Eye (tissue), 1 donor: ENCODE results near the gene P2RX7.
"Not testable (repeated sequence)": the region's sequence is repeated elsewhere in the genome, so short reads cannot be mapped to it uniquely, and the experiment has no call there.

Experiments used
- DNase-seq: peaks from one replicate; pipeline ENCODE4 v3.0.0-alpha.2; 2015

P2RX7 gene

DNA sequence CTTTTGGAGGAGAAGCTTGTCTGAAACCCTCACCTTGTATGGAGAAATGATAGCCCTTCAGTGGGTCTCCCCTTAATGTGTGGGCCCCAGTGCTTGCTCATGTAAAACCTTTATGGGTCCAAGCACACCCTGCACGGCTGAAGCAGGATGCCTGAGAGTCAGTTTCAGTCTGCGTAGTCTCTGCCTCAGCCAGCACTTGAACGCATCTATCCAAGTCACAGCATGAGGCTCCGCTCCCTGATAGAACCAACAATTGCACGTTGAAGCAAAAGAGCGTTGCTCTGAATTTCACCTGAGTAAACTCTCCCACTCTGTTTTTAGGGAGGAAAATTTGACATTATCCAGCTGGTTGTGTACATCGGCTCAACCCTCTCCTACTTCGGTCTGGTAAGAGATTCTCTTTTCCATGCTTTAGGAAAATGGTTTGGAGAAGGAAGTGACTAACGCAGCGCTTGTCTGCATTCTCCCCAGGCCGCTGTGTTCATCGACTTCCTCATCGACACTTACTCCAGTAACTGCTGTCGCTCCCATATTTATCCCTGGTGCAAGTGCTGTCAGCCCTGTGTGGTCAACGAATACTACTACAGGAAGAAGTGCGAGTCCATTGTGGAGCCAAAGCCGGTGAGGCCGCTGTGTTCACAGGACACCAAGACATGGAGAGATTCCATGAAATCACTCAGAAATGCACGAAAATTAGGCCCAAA lies 44.3 kb downstream of the P2RX7 start:
- no peak for DNase-seq

DNA sequence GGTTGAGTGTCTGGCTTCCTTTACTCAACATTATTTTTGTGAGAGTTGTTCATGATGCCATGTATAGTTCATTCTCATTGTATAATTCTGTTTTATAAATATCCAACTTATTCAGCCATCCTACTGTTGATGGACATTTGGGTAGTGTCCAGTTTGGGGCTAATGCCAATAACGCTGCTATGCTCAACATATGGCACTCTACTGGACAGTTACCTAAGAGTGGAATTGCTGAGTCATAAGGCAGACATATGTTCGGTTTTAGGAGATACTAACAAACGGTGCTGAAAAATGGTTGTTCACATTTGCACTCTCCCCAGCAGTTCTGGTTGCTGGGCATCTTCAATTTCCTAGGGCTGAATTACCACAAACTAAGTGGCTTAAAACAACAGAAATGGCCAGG lies 48.5 kb downstream of the P2RX7 start:
- DNase-seq = no peak

DNA sequence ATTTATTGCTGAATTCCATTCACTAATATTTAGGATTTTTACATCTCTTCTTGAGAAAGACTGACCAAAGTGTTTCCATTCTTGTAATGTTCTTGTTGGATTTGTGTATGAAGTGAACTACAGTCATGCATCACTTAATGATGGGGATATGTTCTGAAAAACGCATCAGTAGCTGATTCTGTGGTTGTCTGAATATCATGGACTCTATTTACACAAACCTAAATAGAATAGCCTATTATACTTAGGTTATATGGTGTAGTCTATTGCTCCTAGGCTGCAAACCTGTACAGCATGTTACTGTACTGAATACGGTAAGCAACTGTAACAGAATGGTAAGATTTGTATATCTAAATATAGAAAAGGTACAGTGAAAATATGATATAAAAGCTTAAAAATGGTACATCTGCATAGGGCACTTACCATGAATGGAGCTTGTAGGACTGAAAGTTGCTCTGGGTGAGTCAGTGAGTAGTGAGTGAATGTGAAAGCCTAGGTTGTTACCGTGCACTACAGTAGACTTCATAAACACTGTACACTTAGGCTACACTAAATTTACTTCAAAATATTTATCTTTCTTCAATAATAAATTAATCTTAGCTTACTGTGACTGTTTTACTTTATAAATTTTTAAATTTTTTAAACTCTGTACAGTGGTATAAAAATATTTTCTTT lies 49.7 kb downstream of the P2RX7 start:
- no peak for DNase-seq

DNA sequence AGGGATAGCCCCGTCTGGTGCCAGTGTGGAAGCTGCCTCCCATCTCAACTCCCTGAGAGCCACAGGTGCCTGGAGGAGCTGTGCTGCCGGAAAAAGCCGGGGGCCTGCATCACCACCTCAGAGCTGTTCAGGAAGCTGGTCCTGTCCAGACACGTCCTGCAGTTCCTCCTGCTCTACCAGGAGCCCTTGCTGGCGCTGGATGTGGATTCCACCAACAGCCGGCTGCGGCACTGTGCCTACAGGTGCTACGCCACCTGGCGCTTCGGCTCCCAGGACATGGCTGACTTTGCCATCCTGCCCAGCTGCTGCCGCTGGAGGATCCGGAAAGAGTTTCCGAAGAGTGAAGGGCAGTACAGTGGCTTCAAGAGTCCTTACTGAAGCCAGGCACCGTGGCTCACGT lies 51.7 kb downstream of the P2RX7 start:
- DNase-seq = no peak

DNA sequence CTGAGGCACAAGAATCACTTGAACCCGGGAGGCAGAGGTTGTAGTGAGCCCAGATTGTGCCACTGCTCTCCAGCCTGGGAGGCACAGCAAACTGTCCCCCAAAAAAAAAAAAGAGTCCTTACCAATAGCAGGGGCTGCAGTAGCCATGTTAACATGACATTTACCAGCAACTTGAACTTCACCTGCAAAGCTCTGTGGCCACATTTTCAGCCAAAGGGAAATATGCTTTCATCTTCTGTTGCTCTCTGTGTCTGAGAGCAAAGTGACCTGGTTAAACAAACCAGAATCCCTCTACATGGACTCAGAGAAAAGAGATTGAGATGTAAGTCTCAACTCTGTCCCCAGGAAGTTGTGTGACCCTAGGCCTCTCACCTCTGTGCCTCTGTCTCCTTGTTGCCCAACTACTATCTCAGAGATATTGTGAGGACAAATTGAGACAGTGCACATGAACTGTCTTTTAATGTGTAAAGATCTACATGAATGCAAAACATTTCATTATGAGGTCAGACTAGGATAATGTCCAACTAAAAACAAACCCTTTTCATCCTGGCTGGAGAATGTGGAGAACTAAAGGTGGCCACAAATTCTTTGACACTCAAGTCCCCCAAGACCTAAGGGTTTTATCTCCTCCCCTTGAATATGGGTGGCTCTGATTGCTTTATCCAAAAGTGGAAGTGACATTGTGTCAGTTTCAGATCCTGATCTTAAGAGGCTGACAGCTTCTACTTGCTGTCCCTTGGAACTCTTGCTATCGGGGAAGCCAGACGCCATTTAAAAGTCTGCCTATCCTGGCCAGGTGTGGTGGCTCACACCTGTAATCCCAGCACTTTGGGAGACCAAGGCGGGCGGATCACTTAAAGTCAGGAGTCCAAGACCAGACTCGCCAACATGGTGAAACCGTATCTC lies 52.6 kb downstream of the P2RX7 start:
- no peak for DNase-seq

DNA sequence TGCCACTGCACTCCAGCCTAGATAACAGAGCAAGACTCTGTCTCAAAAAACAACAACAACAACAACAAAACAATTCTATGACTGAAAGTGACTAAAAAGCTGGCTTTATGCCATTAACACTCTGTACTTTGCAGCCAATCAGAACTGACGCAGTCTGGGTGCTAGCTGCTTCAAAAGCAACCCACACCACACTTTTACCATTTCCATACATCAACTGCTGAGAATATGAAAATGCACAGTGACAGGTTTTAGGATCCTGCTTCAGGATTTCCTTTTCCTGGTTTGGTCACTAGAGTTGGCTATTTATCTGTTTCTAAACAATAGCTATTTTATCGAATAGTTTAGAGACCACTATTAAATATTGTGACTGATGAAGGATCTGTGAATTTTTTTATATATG lies 54.1 kb downstream of the P2RX7 start:
- DNase-seq = no peak

DNA sequence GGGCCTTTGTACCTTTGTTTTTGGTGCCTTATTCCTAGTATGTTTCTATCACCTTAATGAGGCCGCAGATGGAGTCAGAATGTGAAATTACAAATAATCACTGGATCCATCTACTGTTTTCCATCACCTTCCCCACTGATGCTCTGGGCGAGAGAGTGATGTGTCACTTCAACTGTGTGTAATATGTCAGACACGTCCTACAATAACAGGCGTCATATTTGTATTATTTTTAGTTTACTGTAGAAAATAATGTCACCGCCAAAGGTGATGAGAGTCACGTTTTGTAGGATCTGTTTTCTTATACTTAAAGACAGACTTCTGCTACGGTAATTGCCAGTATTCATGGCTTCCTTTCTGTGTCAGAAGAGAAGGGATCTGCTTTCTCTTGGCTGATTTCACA lies 54.8 kb downstream of the P2RX7 start:
- DNase-seq = no peak

DNA sequence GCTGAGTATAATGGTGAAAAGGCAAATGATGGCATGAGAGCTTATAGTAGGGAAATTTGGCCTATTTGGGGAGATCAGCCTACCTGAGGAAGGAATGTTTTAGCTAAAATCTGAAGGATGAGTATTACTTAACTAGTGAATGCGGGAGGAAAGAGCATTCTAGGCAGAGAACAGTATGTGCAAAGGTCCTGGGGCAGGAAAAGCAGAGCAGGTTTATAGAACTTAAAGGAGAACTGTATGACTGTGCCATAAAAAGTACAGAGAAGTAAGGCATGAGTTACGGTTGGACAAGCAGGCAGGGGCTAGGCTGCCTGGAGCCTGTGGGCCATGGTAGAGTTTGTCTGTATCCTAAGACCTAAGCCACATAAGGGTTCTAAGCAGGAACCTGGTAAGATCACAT lies 55.6 kb downstream of the P2RX7 start:
- DNase-seq = no peak

DNA sequence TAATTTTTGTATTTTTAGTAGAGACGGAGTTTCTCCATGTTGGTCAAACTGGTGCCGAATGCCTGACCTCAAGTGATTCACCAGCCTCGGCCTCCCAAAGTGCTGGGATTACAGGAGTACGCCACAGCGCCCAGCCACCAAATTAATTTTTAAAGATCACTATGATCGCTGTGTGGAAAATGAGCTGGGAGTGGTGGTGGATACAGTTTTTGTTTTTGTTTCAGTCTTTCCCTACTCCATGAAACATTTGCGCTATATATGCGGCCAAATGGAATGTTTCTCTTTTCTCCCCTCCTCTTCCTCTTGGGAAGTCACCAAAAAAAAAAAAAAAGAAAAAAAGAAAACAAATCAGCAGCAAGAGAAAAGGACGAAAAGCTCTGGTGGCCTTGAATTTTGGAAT lies 56.5 kb downstream of the P2RX7 start:
- no peak for DNase-seq

DNA sequence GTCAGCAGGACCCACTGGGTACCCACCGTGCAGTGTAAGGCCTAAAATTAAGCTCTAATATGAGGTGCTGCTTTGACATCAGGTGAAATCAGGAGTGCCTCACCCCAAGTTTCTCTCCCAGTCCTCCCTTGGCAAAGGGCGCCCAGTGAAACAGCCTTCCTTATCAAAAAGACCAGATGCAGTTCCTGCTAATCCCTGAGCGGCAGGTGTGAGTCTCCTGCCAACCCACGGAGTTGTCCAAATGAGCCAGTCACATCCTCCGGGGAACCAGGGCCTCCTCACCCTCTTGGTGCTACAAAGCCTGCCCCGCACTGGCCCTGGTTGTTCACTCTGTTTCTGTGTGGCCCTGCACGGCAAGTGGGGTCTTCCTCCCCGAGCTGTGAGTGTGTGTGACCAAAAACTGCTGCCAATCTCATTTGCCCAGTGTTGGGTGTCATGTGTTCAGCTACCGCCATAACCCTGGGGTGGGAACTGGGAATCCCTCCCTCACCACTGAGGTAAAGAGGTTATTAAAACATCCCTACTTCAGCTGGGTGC lies 57.0 kb downstream of the P2RX7 start:
- no peak for DNase-seq

DNA sequence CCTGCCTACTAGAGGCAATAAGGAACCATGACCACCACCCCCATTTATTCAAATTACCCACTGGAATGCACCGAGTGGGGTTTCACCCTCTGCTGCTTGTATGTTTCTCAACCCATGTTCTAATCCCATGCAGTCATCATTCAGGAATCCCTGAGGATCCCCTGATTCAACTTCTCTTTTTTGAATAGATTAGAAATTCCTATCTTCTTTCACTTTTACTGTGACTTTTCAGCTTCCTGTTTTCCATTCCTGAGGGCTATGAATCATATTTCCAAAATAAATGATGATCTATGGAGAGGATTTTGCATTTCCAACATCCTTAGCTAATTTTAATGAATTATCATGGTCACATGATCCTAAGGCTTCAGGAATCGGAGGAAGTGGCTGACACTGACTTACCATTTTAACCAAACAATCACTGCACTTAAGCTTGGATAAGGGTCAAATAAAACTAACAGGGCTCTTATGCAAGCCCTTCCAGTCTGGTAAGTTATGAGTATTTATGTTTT lies 57.9 kb downstream of the P2RX7 start:
- peak; percentile 38 for DNase-seq

DNA sequence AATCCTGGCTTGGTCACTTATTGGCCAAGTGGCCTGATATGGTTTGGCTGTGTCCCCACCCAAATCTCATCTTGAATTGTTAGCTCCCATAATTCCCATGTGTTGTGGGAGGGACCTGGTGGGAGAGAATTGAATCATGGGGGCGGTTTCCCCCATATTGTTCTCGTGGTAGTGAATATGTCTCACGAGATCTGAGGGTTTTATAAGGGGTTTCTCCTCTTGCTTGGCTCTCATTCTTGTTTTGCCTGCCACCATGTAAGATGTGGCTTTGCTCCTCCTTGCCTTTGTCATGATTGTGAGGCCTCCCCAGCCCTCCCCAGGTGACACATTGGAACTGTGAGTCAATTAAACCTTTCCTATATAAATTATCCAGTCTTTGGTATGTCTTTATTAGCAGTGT lies 58.5 kb downstream of the P2RX7 start:
- DNase-seq = no peak

DNA sequence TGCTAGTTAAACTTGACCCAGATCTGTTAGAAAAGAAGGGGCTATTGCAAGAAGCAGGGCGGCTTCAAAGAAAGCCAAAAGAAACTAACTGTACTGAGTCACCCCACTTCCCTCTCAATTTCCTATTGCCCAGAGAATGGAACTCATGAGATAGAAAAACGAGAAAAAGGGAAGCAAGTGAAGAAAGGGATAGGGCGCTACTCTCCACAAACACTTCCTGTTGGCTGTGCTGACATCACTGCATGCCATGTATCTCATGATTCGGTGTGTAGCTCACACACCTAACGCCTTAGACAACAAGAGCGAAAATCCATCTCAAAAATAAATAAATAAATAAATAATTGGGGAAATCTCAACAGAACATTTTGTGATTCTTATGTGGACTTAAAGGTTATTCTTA lies 64.2 kb downstream of the P2RX7 start:
- DNase-seq = no peak

DNA sequence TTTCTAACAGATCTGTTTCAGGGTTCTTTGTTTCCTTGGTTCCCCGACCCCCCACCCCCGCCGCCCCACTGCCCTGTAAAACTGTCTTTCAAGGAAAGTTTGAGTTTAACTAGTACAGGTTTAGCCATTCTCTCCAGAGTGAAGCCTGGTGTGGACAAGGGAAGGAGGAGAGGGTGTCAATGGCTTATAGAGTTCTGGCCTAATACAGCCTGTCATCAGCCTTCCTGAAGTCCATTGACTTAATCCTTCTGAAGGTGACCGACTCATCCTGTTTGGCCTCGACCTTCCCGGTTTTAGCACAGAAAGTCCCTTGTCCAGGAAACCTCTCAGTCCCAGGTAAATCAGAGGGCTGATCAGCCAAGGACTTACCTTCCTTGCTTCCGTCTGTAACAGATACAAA lies 66.3 kb downstream of the P2RX7 start:
- DNase-seq = no peak

DNA sequence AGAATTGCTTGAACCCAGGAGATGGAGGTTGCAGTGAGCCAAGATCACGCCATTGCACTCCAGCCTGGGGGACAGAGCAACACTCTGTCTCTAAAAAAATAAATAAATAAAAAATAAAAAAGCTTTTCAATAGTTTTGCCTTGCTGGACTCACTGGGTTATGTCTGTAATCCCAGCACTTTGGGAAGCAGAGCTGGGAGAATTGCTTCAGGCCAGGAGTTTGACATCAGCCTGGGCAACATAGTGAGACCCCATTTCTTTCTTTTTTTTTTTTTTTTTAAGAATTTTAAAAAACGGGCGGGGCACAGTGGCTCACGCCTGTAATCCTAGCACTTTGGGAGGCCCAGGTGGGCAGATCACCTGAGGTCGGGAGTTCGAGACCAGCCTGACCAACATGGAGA lies 68.5 kb downstream of the P2RX7 start:
- not testable (repeated sequence) for DNase-seq

DNA sequence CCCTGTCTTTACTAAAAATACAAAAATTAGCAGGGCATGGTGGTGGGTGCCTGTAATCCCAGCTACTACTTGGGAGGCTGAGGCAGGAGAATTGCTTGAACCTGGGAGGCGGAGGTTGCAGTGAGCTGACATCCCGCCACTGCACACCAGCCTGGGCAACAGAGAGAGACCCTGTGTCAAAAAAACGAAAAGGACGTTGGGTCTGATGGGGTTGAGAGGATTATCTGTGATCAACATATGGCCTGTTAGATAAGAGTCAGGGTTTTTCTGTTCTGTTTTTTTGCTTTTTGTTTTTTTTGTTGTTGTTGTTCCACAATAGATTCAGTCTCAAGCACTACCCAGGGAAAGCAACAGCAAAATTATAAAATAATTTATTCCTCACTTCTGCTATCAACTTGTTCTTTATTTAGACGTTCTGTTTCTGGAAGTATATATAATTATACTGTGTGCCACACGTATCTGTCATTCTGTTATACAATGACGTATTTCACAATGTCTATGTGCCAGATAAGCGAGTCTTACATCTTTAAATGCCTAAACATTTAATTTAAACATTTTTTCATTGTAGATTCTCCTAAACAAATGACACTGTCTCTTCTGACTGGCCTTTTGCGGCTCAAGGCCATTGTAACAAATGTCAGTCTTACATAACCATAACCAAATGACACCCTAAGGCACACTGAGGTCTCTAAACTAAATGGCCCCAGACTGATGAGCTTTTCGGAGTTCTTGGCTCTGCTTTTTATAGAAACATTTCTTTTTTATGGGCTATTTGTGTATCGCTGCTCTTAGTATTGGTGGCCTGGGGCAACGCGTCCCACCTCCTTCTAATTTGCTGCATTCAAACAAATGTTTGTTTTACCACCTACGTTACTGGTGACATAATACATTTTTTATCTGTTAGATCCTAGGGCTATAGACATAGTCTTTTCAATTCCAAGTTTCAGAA lies 70.0 kb downstream of the P2RX7 start:
- no peak for DNase-seq

DNA sequence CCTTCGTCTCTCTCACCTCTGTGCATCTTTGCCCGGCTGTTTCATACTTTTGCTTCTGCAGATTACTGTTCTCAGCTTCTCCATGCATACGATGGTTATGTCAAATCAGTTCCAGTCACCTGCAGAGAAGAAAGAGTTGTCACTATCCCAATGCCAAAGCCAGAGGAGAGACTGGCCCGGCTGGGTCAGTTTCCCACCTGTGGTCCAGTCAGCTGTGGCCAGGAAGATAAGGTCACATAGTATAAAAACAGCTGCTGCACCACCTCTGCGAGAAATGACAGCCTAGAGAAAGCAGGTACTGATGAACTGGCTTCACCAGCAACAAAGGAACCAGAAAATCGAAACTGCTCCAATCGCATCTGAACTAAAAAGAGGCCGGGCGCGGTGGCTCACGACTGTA lies 70.8 kb downstream of the P2RX7 start:
- no peak for DNase-seq

DNA sequence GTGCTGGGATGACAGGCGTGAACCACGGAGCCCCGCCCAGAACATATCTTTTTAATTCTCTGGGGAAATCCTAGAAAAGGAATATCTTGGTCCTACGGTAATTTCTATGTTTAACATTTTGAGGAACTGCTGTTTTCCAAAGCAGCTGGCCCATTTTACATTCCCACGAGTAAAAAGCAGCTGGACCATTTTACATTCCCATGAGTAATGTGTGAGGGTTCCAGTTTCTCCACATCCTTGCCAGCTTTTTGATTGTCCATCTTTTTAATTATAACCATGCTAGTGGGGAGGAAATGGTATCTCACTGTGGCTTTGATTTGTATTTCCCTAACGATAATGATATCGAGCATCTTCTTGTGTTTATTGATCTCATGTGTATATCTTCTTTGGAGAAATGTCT lies 72.8 kb downstream of the P2RX7 start:
- no peak for DNase-seq

DNA sequence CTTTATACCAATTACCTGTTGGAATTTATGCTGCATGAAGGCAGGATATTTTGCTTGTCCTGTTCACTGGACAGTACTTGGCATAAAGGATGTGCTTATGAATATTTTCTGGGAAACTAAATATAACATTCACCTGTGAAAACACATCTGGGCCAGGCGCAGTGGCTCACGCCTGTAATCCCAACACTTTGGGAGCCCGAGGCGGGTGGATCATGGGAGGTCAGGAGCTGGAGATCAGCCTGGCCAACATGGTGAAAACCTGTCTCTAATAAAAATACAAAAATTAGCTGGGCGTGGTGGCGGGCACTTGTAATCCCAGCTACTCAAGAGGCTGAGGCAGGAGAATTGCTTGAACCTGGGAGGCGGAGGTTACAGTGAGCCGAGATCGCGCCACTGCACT lies 75.9 kb downstream of the P2RX7 start:
- DNase-seq = not testable (repeated sequence)

DNA sequence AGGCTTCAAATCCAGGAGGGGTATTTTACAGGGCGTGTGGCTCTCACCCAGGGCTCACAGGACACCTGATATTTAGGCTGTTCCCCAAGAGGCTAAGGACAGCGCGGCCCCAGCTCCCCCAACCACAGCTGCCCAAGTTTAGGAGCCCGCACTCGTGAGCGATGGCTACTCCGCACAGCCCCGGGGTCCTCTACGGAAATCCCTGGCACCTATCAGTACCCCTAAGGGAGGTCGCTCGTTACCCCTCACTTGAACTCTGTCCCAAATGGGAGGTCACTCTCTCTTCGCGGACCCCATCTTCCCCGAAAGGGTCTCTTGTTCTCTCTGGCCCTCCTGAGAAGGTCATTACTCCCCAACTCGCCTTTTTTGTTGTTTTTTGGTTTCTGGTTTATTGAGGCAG lies 76.5 kb downstream of the P2RX7 start:
- no peak for DNase-seq

DNA sequence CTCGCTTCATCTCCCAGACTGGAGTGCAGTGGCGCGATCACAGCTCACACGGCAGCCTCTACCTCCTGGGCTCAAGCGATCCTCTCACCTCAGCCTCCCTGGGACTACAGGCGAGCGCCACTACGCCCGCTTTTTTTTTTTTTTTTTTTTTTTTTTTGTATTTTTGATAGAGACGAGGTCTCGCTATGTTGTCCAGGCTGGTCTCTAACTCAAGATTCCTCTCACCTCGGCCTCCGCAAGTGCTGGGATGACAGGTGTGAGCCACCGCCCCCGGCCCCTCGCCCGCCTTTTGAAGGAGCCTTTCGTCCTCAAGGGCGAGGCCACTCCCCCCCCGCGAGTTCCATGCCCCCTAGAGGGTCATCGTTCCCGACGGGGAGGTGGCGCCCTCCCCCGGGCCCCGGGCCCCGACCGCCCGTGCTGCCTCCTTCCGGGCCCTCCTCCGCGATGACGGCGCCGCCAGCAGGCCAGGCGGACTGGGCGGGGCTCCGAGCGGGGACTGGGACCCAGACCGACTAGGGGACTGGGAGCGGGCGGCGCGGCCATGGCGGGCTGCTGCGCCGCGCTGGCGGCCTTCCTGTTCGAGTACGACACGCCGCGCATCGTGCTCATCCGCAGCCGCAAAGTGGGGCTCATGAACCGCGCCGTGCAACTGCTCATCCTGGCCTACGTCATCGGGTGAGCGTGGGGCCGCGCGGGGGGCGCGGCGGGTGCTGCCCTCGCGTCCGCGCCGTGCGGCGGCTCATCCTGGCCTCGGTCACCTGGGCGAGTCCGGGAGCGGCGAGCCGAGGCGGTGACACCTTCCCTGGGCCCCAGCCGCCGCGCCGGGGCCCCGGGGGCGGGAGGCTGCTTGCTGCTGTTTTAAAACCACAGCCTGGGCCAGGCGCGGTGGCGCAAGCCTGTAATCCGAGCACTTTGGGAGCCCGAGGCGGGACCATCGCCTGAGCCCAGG lies 77.2 kb downstream of the P2RX7 start, which contains the start of gene P2RX4:
P2RX4 (plus strand) TSS at position 506 of the 949 bp plus-strand sequence; CDS start at position 542, 36 bp downstream.
- peak; percentile 93 for DNase-seq
